HG02588 (cell line): Measurements from ENCODE around the gene VGF.
"Not testable (repeated sequence)": the region's sequence is repeated elsewhere in the genome, so short reads cannot be mapped to it uniquely, and the experiment has no call there.

ENCODE experiments used
- ATAC-seq: cut with Tn5 transposase; IDR thresholded peaks from one replicate; pipeline ENCODE4 v1.9.1; 2021; ENCODE audit warnings: mild to moderate bottlenecking, moderate library complexity; ENCODE audit not compliant: unreplicated experiment

VGF gene

DNA sequence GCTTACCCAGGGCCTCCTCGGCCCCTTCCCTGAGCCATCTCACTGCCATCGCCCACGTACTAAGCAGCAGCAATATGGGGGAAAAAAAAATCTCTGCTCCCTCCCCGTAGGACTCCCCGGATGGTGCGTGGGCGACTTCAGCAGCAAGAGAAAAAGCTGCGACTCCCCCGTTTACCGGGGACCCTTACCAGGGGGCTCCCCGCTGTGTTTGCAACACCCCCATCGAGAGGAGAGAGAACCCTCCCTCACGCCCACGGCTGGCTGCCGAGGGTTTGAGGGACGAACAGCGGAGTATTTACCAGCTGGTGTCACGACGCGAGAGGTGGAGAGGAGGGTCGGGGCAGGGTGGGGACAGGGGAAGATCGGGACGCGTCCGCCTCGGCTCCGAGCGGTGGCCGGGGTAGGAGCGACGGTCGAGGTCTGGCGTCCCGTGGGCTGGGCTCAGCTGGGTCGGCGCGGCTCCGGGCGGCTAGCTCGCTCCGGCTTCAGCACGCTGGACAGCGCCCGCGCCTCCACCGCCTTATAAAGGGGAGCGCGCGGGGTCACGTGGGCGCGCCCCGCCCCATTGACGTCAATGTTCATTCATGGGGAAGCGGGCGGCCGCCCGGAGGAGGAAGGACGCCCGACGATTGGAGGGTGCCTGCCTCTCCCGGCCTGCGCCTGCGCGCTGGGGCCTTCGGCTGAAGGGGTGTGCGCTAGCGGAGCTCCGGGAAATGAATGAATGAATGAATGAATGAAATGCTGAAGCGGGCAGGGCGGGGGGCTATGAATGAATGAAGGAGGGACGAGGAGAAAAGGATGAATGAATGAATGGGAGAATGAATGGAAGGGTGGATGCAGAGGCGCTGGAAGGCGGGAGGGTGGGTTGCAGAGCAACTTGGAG, at the start of gene VGF:
TSS of gene VGF (minus strand) at position 495 of the 883 bp plus-strand sequence. CDS start 726 bp downstream, outside the sequence.
- ATAC-seq = peak; percentile 70

GRCh38 chr7:101212014-101212413, 46.6 kb upstream of the VGF start:
- ATAC-seq = no peak

- no peak for ATAC-seq
Observed at GRCh38 chr7:101211501-101211900, 46.1 kb upstream of the VGF start.

GRCh38 chr7:101210143-101210542, 44.8 kb upstream of the VGF start:
- ATAC-seq = no peak

DNA sequence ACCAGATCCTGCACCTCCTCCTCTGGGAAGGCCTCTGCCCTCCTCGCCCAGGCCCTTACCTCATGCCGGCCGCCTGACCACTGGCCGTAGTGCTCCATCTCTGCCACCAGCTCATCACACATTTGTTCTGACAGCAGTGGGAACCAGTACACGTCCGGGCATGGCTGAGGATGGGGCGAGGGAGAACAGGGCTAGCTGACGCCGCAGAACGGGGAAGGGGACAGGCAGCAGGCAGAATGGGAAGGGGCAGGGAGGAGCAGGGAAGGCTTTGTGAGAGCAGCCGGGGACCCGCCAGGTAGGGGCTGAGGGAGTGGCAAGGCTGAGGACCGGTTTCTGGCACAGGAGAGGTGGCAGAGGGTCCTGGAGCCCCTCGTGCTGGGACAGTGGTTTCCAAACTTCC, 43.4 kb upstream of the VGF start:
- ATAC-seq = no peak

DNA sequence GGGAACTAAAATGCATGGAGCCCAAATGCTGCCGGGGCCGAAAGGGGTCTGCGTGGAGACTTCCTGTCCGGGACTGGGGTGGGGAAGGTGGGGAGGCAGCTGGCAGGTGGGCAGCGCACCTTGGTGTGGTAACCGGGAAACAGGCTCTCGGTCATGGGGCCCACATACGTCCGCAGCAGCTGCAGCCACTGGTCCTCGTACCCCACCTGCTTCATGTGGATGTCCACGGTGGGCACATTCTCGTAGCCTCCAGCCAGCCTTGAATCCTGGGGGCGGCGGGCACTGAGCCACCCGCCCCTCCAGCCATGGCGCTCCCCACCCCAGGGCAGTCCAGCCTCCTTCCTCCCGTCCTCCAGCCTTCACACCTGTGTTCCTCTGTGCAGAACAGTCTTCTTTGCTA, 42.1 kb upstream of the VGF start:
- no peak for ATAC-seq

- ATAC-seq = no peak
Observed at GRCh38 chr7:101206665-101207042, 41.3 kb upstream of the VGF start.

DNA sequence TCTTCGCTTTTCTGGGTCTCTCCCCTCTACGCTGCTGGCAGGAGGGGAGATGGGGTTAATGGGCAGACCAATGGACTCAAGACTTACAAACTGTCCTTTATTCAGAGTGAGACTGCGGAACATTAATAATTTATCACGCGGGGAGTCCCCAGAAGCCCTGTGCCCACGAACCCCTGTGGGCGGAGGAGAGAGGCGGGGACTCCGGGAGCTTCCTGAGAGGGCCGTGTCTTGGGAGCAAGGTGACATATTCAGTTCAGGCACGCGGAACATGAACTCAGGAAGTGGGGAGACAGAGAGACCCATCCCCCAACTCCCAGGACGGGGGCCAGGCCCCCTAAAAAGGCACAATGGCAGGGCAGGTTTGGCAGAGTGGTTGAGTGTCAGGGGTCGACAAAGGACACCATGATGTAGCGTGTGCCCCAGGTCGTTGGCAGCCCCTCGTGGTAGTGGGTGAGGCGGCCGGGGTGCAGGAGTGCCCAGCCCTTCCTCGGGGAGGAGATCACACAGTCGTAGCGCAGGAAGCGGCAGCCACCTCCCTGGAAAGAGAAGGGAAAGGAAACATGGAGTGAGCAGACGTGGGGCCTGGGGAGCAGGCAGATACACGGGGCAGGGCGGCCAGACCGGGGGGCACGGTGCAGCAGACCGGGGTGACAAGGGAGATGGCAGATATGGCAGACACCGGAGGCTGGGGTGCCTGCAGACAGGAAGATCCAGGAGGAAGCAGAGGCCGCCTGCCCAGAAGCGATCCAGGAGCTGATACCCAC, 40.7 kb upstream of the VGF start:
- no peak for ATAC-seq

GRCh38 chr7:101203740-101204738, 38.7 kb upstream of the VGF start:
- not testable (repeated sequence) for ATAC-seq

GRCh38 chr7:101202603-101202918, 37.2 kb upstream of the VGF start:
- no peak for ATAC-seq

DNA sequence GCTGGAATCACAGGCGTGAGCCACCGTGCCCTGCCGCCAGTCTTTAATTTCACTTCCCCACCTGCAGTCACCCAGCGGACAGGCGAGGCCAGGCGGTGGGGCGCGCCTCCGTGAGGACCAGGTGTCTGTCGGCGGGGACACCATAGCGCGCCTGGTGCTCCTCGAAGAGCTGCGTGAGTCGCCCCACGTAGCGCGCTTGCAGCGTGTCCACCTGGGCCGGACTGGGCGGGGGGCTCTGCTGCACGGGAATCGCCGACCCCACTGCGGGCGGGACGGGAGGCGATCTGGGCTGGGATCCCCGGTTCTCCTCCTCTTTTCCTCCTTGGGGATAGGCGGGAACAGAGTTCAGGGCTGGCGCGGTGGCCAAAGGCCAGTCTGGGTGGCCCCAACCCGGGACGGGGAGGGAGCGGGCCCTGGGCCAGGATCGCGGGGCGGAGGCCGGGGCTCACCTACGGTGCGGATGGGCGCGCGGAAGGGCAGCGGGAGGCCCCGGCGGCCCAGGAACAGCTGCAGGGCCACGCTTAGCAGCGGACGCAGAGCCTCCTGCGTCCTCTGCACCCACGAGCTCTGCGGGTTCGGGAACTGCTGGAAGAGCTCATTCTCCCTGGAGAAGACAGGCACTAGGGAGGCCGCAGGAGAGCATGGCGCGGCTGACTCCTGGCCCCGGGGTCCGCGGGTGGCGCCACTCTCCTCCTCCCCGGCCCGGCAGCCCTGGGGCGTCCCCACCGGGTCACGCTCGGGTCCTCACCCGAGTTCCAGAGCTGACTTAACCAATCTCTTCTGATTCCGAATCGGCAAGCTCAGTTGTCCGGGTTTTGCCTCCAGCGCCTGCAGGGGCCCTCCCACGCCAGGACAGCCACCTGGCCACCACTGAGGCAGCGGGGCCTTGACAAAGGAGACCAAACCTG, 36.6 kb upstream of the VGF start:
- no peak for ATAC-seq

DNA sequence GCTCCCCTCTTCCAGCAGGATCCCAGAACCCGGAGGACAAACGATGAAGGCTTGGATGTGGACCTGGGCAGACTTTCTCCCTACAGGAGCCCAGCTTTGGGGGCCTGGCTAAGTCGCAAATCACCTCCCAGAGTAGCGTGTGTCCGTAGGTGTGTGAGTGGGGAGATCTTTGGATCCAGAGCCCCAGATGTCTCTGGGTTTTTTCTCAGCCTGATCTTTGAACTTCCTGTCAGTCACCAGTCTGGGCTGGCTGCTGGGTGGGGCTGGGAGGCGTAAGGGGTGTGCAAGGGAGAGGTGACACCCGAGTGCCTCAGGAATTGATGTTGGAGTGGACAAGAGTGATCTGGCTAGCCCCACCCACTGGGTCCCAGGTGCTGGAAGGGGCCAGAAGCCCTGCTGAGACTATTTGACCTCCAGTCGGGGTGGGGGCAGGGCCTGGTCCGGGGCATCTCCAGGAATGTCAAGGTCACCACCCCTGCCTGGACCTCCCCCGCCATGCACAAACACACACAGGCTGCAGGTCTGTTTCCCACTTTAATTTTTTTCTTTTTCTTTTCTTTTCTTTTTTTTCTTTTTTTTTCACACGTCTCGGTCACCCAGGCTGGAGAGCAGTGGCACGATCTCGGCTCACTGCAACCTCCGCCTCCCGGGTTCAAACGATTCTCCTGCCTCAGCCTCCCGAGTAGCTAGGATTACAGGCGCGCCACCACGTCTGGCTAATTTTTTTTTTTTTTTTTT, 35.7 kb upstream of the VGF start, which contains the start of gene MOGAT3:
TSS of gene MOGAT3 (minus strand) at position 175 of the 738 bp plus-strand sequence. CDS start 182 bp downstream, outside the sequence.
- no peak for ATAC-seq

- no peak for ATAC-seq
Observed at GRCh38 chr7:101200504-101200861, 35.1 kb upstream of the VGF start.

DNA sequence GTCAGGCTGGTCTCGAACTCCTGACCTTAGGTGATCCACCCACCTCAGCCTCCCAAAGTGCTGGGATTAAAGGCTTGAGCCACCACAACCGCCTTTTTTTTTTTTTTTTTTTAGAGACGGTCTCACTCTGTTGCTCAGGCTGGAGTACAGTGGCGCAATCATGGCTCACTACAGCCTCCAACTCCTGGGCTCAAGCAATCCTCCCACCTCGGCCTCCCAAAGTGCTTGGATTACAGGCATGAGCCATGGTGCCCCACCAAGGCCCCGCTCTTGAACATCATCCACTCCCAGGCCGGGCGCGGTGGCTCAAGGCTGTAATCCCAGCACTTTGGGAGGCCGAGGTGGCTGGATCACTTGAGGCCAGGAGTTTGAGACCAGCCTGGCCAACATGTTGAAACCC, 34.2 kb upstream of the VGF start:
- ATAC-seq = not testable (repeated sequence)

DNA sequence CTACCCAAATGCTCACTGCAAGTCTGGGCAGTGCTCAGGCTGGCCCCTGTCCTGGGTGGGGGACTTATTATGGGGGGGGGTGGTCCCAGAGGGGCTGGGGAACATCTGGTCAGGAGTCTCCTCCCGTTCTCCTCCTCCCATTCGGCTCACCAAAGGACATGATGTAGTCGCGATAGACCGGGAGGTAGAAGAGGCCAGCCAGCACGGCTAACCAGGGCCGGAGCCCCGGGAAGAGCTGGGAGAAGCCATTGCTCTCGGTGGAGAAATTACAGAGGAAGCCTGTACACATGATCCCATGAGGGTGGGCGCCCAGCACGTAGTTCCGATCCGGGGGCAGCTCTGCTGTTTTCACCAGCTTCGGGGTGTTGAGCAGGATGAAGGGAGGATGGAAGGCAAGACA, 33.1 kb upstream of the VGF start:
- ATAC-seq = no peak

- no peak for ATAC-seq
Observed at GRCh38 chr7:101197991-101198390, 32.6 kb upstream of the VGF start.

DNA sequence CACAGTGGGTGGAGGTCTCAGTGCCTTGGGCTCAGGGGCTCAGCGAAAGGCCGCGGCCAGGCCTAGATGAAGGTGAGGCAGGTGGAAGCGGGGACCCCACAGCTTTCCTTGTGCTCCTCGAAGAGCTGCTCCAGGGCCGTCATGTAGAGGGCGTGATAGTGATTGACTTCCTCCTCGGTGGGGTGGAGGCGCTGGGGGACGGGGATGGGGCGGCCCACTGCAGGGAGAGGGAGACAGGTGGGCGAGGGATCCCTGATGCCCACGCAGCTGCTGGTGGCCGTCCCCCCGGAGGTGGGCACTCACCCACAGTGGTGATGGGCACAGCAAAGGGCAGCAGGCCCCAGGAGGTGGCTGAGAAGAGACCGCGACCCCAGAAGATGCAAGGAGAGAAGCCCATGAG, 30.5 kb upstream of the VGF start:
- ATAC-seq = no peak

DNA sequence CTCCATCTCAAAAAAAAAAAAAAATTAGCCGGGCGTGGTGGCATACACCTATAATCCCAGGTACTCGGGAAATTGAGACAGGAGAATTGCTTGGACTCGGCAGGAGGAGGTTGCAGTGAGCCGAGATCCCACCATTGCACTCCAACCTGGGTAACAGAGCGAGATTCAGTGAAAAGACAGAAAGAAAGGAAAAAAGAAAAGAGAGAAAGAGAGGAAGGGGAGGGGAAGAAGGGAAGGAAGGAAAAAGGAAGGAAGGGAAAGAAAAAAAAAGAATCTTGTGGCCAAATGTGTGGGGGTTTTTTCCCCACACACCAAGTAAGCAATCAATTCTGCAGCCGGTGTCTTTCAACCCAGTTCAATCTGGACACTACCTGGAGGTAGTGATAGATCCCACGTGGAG, 23.7 kb upstream of the VGF start:
- ATAC-seq = no peak

- ATAC-seq = no peak
Observed at GRCh38 chr7:101186844-101187428, 21.6 kb upstream of the VGF start.
